OCI-LY1 (cell line): ENCODE measurements around the gene SLCO4A1.

ENCODE experiments used
- H2AFZ ChIP-seq: fragments of 200-600 bp; sonication (generic), shearing (Covaris generic); 2 replicates; pipeline ENCODE4 v1.6.0; 2014; ENCODE audit warnings: antibody characterized with exemption, mild to moderate bottlenecking, low read length
- H3F3A ChIP-seq: fragments of 200-600 bp; sonication (generic), shearing (Covaris generic); 2 replicates; pipeline ENCODE4 v1.6.0; 2014; ENCODE audit warnings: mild to moderate bottlenecking, antibody characterized with exemption, low read length, moderate library complexity; ENCODE audit not compliant: insufficient read depth
- H3K27ac ChIP-seq: fragments of 200-600 bp; sonication (generic); 2 replicates; pipeline ENCODE4 v1.5.1; 2014; ENCODE audit warnings: low read length, mixed run types, mild to moderate bottlenecking, low read depth; ENCODE audit not compliant: poor library complexity, severe bottlenecking
- H3K27me3 ChIP-seq: fragments of 200-600 bp; sonication (generic); 2 replicates; pipeline ENCODE4 v1.6.0; 2014; ENCODE audit warnings: antibody characterized with exemption, mild to moderate bottlenecking, low read length, moderate library complexity; ENCODE audit not compliant: insufficient read depth
- H3K36me3 ChIP-seq: fragments of 200-600 bp; sonication (generic); 2 replicates; pipeline ENCODE4 v1.6.1; 2014; ENCODE audit warnings: mild to moderate bottlenecking, antibody characterized with exemption, low read length, moderate library complexity, mixed read lengths; ENCODE audit not compliant: insufficient read depth
- H3K4me1 ChIP-seq: fragments of 200-600 bp; sonication (generic); 2 replicates; pipeline ENCODE4 v1.5.1; 2014; ENCODE audit warnings: mild to moderate bottlenecking, low read length, moderate library complexity; ENCODE audit not compliant: insufficient read depth, severe bottlenecking
- H3K4me2 ChIP-seq: fragments of 200-600 bp; sonication (generic), shearing (Covaris generic); 2 replicates; pipeline ENCODE4 v1.6.1; 2014; ENCODE audit warnings: low read length
- H3K4me3 ChIP-seq: fragments of 200-600 bp; sonication (generic); 2 replicates; pipeline ENCODE4 v1.5.1; 2014; ENCODE audit warnings: low read length, low read depth, mild to moderate bottlenecking, mixed read lengths; ENCODE audit not compliant: poor library complexity, severe bottlenecking
- H3K79me2 ChIP-seq: fragments of 200-600 bp; shearing (Covaris generic); 2 replicates; pipeline ENCODE4 v1.6.1; 2016; ENCODE audit warnings: mixed run types, low read length, mixed read lengths; ENCODE audit not compliant: insufficient read depth
- H3K9ac ChIP-seq: fragments of 200-600 bp; sonication (generic), shearing (Covaris generic); 2 replicates; pipeline ENCODE4 v1.6.1; 2014; ENCODE audit warnings: mild to moderate bottlenecking, low read length, mixed read lengths
- H3K9me2 ChIP-seq: fragments of 200-600 bp; sonication (generic), shearing (Covaris generic); 2 replicates; pipeline ENCODE4 v1.6.1; 2014; ENCODE audit warnings: low read depth, mild to moderate bottlenecking, low read length, mixed read lengths
- H3K9me3 ChIP-seq: fragments of 200-600 bp; shearing (Covaris generic); 2 replicates; pipeline ENCODE4 v1.6.1; 2014; ENCODE audit warnings: low read length, mixed read lengths
- H4K20me1 ChIP-seq: fragments of 200-600 bp; sonication (generic), shearing (Covaris generic); 2 replicates; pipeline ENCODE4 v1.6.0; 2016; ENCODE audit warnings: mild to moderate bottlenecking, low read length; ENCODE audit not compliant: insufficient read depth
- CTCF ChIP-seq: fragments of 200-600 bp; sonication (generic), shearing (Covaris generic); IDR thresholded peaks from 2 replicates; pipeline ENCODE4 v1.5.1; 2017; ENCODE audit warnings: mild to moderate bottlenecking, antibody characterized with exemption, low read length, moderate library complexity, mixed read lengths
- EZH2 ChIP-seq: fragments of 200-600 bp; sonication (generic), shearing (Covaris generic); IDR thresholded peaks from 2 replicates; pipeline ENCODE4 v1.8.0; 2017; ENCODE audit warnings: borderline replicate concordance, mixed run types, mild to moderate bottlenecking, antibody characterized with exemption, low read length, moderate library complexity, mixed read lengths

Gene SLCO4A1

GRCh38 chr20:62692801-62693523 is 50.7 kb downstream of the SLCO4A1 start:
- Histone ChIP-seq H3K27me3 (peaks cover 19% of the 10 kb centered on the region; the same call in 1 of the 2 replicates), H3K4me2 (no peak overlapping the region), H3F3A (no peaks in the 10 kb centered on the region), H3K9me3 (no peaks in the 10 kb centered on the region), H3K4me1 (no peaks in the 10 kb centered on the region), H3K79me2 (no peaks in the 10 kb centered on the region), H3K4me3 (no peak overlapping the region), H3K9me2 (no peaks in the 10 kb centered on the region), H3K9ac (no peak overlapping the region), H3K36me3 (no peaks in the 10 kb centered on the region), H4K20me1 (no peaks in the 10 kb centered on the region), H2AFZ (no peak overlapping the region), H3K27ac (no peak overlapping the region)
- TF ChIP-seq CTCF, result no peak
- no peak for TF ChIP-seq EZH2

- no peak overlapping the region for H2AFZ ChIP-seq
- H3K9ac ChIP-seq, result no peak overlapping the region
- no peak overlapping the region for H3K27ac ChIP-seq
- no peaks in the 10 kb centered on the region for H3F3A ChIP-seq
- H3K9me2 ChIP-seq, result no peaks in the 10 kb centered on the region
- no peaks in the 10 kb centered on the region for H3K4me1 ChIP-seq
- H3K79me2 ChIP-seq, result no peaks in the 10 kb centered on the region
- no peaks in the 10 kb centered on the region for H4K20me1 ChIP-seq
- H3K36me3 ChIP-seq, result no peaks in the 10 kb centered on the region
- peaks cover 17% of the 10 kb centered on the region; the same call in 1 of the 2 replicates for H3K27me3 ChIP-seq
- no peak overlapping the region for H3K4me2 ChIP-seq
- H3K4me3 ChIP-seq, result no peak overlapping the region
- no peak for TF ChIP-seq EZH2
- no peak for TF ChIP-seq CTCF
- no peaks in the 10 kb centered on the region for H3K9me3 ChIP-seq
Observed at GRCh38 chr20:62693524-62693922, 51.2 kb downstream of the SLCO4A1 start.

GRCh38 chr20:62694106-62694505 is 51.8 kb downstream of the SLCO4A1 start:
- no peaks in the 10 kb centered on the region for H3K4me1 ChIP-seq
- TF ChIP-seq EZH2, result no peak
- no peak for TF ChIP-seq CTCF

More at GRCh38 chr20:62694106-62694505, 51.8 kb downstream of the SLCO4A1 start:
- Histone ChIP-seq H2AFZ (no peak overlapping the region), H3K79me2 (no peaks in the 10 kb centered on the region), H3K4me2 (no peak overlapping the region), H3K27ac (no peak overlapping the region), H3F3A (no peaks in the 10 kb centered on the region), H3K4me3 (no peak overlapping the region), H3K9ac (no peak overlapping the region), H3K36me3 (no peaks in the 10 kb centered on the region), H3K9me3 (no peaks in the 10 kb centered on the region), H4K20me1 (no peaks in the 10 kb centered on the region), H3K9me2 (no peaks in the 10 kb centered on the region), H3K27me3 (peaks cover 17% of the 10 kb centered on the region; the same call in 1 of the 2 replicates)
